Ishikawa (cell line): Measurements from ENCODE around the gene LRRC46.

Source experiments
- CEBPB ChIP-seq: IDR thresholded peaks from 2 replicates; pipeline ENCODE4 v1.6.1; 2012
- CREB1 ChIP-seq: IDR thresholded peaks from 2 replicates; pipeline ENCODE4 v1.6.1; 2012; ENCODE audit warnings: low read depth
- EGR1 ChIP-seq: IDR thresholded peaks from 2 replicates; pipeline ENCODE4 v1.6.1; 2012
- EP300 ChIP-seq: IDR thresholded peaks from 2 replicates; pipeline ENCODE4 v1.6.1; 2012; ENCODE audit warnings: borderline replicate concordance
- FOXM1 ChIP-seq: IDR thresholded peaks from 2 replicates; pipeline ENCODE4 v1.6.1; 2012; ENCODE audit warnings: low read depth, borderline replicate concordance
- NFIC ChIP-seq: IDR thresholded peaks from 2 replicates; pipeline ENCODE4 v1.6.1; 2012
- RAD21 ChIP-seq: IDR thresholded peaks from 2 replicates; pipeline ENCODE4 v1.6.1; 2012; ENCODE audit warnings: low read depth
- TAF1 ChIP-seq: IDR thresholded peaks from 2 replicates; pipeline ENCODE4 v1.6.1; 2012; ENCODE audit warnings: low read depth, mild to moderate bottlenecking
- TCF12 ChIP-seq: IDR thresholded peaks from 2 replicates; pipeline ENCODE4 v1.6.1; 2012; ENCODE audit warnings: low read depth
- TEAD4 ChIP-seq: IDR thresholded peaks from 2 replicates; pipeline ENCODE4 v1.6.1; 2012
- USF1 ChIP-seq: IDR thresholded peaks from 2 replicates; pipeline ENCODE4 v1.6.1; 2012
- YY1 ChIP-seq: IDR thresholded peaks from 2 replicates; pipeline ENCODE4 v1.6.1; 2012; ENCODE audit warnings: low read depth
- ZBTB7A ChIP-seq: IDR thresholded peaks from 2 replicates; pipeline ENCODE4 v1.6.1; 2012; ENCODE audit warnings: low read depth
- TF ChIP-seq, protein P1 (sequence below): IDR thresholded peaks from 2 replicates; pipeline ENCODE4 v1.6.1; 2012
- TF ChIP-seq, protein P2 (sequence below): IDR thresholded peaks from 2 replicates; pipeline ENCODE4 v1.6.1; 2012; ENCODE audit warnings: low read depth, mild to moderate bottlenecking

Gene LRRC46

DNA sequence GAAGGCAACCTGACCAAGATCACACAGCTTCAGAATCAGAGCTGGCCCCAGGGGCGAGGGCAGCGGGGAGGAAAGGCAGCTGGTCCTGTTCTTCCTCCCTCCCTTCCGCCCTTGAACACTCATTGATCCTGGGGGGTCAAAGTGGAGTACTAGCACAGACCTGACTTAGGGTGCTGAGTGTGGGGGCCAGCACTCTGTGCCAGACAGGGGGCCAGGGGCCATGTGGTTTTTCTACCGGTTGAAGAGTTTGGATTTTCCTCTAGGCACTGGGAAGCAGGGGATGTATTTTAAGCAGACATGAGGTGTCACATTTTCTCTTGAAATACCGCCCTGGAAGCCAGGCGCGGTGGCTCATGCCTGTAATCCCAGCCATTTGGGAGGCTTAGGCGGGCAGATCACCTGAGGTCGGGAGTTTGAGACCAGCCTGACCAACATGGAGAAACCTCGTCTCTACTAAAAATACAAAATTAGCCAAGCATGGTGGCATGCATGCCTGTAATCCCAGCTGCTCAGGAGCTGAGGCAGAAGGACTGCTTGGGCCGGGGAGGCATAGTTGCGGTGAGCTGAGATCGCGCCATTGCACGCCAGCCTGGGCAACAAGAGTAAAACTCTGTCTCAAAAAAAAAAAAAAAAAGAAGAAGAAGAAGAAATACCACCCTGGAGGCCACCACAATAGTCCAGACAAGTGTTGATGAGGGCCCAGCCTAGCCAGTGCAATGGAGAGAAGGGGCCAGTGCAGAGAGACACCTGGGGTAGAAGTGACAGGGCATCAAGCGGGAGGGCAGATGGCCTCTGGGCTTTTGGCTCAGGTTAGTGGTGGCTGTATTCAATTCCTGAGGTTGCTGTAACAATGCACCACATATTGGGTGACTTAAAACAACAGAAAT is 25.2 kb upstream of the LRRC46 start:
- TF ChIP-seq TEAD4 (no peak), NFIC (no peak), RAD21 (no peak), EP300 (no peak), FOXM1 (no peak), YY1 (no peak)

- TF ChIP-seq ZBTB7A (no peak), TAF1 (no peak), TCF12 (no peak), TEAD4 (no peak), EGR1 (no peak)
Observed at GRCh38 chr17:47806913-47807255, 24.6 kb upstream of the LRRC46 start.

DNA sequence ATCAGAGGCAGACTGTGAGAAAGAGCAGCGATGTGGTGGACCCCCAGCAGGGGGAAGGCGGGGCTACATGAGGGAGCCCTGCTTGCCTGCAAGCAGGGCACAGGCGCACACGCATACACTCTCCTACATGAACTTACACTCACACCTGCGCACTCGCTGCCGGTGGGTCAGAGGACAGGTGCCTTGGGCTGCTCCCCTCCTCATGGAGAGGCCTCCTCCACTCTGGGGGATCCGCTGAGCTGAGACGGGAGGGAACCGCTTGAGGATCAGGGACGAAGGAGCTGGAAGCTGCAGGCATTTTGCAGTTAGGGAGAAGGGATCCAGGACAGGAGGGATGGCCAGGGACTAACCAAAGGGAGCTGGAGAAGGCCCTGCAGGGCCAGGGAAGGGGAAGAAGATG is 24.0 kb upstream of the LRRC46 start:
- TF ChIP-seq USF1 (no peak), FOXM1 (no peak), RAD21 (no peak), NFIC (no peak), ZBTB7A (no peak), CREB1 (no peak), YY1 (no peak), TAF1 (no peak), EGR1 (no peak), TEAD4 (no peak), CEBPB (no peak), TCF12 (no peak), EP300 (no peak)
- TF ChIP-seq, protein P1, sequence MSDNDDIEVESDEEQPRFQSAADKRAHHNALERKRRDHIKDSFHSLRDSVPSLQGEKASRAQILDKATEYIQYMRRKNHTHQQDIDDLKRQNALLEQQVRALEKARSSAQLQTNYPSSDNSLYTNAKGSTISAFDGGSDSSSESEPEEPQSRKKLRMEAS, result no peak
- TF ChIP-seq, protein P2, sequence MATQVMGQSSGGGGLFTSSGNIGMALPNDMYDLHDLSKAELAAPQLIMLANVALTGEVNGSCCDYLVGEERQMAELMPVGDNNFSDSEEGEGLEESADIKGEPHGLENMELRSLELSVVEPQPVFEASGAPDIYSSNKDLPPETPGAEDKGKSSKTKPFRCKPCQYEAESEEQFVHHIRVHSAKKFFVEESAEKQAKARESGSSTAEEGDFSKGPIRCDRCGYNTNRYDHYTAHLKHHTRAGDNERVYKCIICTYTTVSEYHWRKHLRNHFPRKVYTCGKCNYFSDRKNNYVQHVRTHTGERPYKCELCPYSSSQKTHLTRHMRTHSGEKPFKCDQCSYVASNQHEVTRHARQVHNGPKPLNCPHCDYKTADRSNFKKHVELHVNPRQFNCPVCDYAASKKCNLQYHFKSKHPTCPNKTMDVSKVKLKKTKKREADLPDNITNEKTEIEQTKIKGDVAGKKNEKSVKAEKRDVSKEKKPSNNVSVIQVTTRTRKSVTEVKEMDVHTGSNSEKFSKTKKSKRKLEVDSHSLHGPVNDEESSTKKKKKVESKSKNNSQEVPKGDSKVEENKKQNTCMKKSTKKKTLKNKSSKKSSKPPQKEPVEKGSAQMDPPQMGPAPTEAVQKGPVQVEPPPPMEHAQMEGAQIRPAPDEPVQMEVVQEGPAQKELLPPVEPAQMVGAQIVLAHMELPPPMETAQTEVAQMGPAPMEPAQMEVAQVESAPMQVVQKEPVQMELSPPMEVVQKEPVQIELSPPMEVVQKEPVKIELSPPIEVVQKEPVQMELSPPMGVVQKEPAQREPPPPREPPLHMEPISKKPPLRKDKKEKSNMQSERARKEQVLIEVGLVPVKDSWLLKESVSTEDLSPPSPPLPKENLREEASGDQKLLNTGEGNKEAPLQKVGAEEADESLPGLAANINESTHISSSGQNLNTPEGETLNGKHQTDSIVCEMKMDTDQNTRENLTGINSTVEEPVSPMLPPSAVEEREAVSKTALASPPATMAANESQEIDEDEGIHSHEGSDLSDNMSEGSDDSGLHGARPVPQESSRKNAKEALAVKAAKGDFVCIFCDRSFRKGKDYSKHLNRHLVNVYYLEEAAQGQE, result no peak

- TF ChIP-seq, protein P2, result no peak
- TF ChIP-seq CEBPB (no peak), FOXM1 (no peak), NFIC (no peak), USF1 (no peak), ZBTB7A (no peak), CREB1 (no peak), EP300 (no peak), TEAD4 (no peak), EGR1 (no peak)
- TF ChIP-seq, protein P1, result no peak
Observed at GRCh38 chr17:47808036-47808829, 23.2 kb upstream of the LRRC46 start.

GRCh38 chr17:47808830-47809480 is 22.5 kb upstream of the LRRC46 start:
- no peak for TF ChIP-seq NFIC
